SKM-1 (cell line): ENCODE measurements around the gene BCOR.

Experiments
- DNase-seq: peaks from one replicate; lab custom pipeline; 2025; ENCODE audit not compliant: unreplicated experiment; lab: John Stamatoyannopoulos, UW

The BCOR gene

GRCh38 chrX:40086569-40087335 is 11.0 kb downstream of the BCOR start:
- no peak for DNase-seq

GRCh38 chrX:40085714-40086113 is 12.0 kb downstream of the BCOR start:
- DNase-seq, result no peak

- no peak for DNase-seq
These were observed 12.6 kb downstream of the BCOR start for GRCh38 chrX:40085102-40085551.

- no peak for DNase-seq
These were observed 13.2 kb downstream of the BCOR start for GRCh38 chrX:40084471-40085101.

- DNase-seq, result no peak
These were observed 13.8 kb downstream of the BCOR start for GRCh38 chrX:40083979-40084359.

GRCh38 chrX:40083120-40083978 is 14.4 kb downstream of the BCOR start:
- no peak for DNase-seq

GRCh38 chrX:40082447-40083119 is 15.2 kb downstream of the BCOR start:
- no peak for DNase-seq

GRCh38 chrX:40081679-40082068 is 16.1 kb downstream of the BCOR start:
- no peak for DNase-seq

- DNase-seq, result no peak
These were observed 16.7 kb downstream of the BCOR start for GRCh38 chrX:40080894-40081678.

GRCh38 chrX:40079572-40079971 is 18.2 kb downstream of the BCOR start:
- DNase-seq, result no peak

- no peak for DNase-seq
These were observed 19.1 kb downstream of the BCOR start for GRCh38 chrX:40078489-40079227.

GRCh38 chrX:40077906-40078305 is 19.9 kb downstream of the BCOR start:
- no peak for DNase-seq

- DNase-seq, result no peak
These were observed 20.8 kb downstream of the BCOR start for GRCh38 chrX:40076750-40077575.

GRCh38 chrX:40074959-40075332 is 22.8 kb downstream of the BCOR start:
- no peak for DNase-seq

- no peak for DNase-seq
These were observed 23.4 kb downstream of the BCOR start for GRCh38 chrX:40074080-40074958.

GRCh38 chrX:40073439-40074054 is 24.2 kb downstream of the BCOR start:
- no peak for DNase-seq

- no peak for DNase-seq
These were observed 25.5 kb downstream of the BCOR start for GRCh38 chrX:40072246-40072645.

- DNase-seq, result no peak
These were observed 29.7 kb downstream of the BCOR start for GRCh38 chrX:40068048-40068447.
